Pancreas (tissue), 10 donors: ENCODE data around the gene ZBTB12. TPM values are rescaled to one million over a fixed set of nuclear protein-coding genes. Genes with fewer than 3 reads are reported as not detected.

Experiments used
- ATAC-seq, 4 donors: fragments of 200-7000 bp; cut with Tn5 transposase; one replicate each; pipeline versions ENCODE4 v1.8.0 to v1.9.1; 2020; ENCODE audit warnings: mild to moderate bottlenecking in 4 of 4, moderate library complexity in 4 of 4
- DNase-seq, 6 donors: peaks; one replicate each; pipeline ENCODE4 v3.0.0-alpha.2; 2020
- FAIRE-seq: peaks from 2 replicates; lab custom pipeline; 2012; peaks lifted over from hg19 to GRCh38; lab: Jason Lieb, UNC
- H3K27ac ChIP-seq, 4 donors: fragments of 200-600 bp; sonication (generic); 1 replicate in 3 of 4; 2 replicates in 1 of 4; pipeline versions ENCODE4 v1.5.0 to v1.8.0; 2020
- H3K27me3 ChIP-seq, 4 donors: fragments of 200-600 bp; one replicate each; pipeline ENCODE4 v1.8.0; 2021
- H3K36me3 ChIP-seq, 3 donors: fragments of 200-600 bp; sonication (generic) in 1 of 3; one replicate each; pipeline versions ENCODE4 v1.5.0 to v1.8.0; 2020 to 2021
- H3K4me1 ChIP-seq, 3 donors: fragments of 200-600 bp; one replicate each; pipeline ENCODE4 v1.8.0; 2021
- H3K4me3 ChIP-seq, 4 donors: fragments of 200-600 bp; sonication (generic) in 2 of 4; one replicate each; pipeline versions ENCODE4 v1.5.0 to v1.8.0; 2020 to 2021
- H3K9me3 ChIP-seq, 4 donors: fragments of 200-600 bp; one replicate each; pipeline ENCODE4 v1.8.0; 2021
- CTCF ChIP-seq, 4 donors: fragments of 200-600 bp; sonication (generic) in 3 of 4; IDR thresholded peaks; one replicate each; pipeline versions ENCODE4 v1.5.0 to v1.8.0; 2021; ENCODE audit warnings: antibody characterized with exemption in 4 of 4
- WGBS, 2 donors: extraction: QIAGEN DNeasy Blood & Tissue Kit; methylation state at CpG; one replicate each; pipeline ENCODE4 v1.1.7; 2013; 5-methylcytosine and 5-hydroxymethylcytosine counted together
- intact Hi-C, 3 donors: fragments of 100-400 bp; cut with DNase I; formaldehyde crosslinking; loops; one replicate each; pipeline versions ENCODE4 v1.11.1 to v1.14.2; 2022
- polyA plus RNA-seq, 2 donors: library from polyadenylated mRNA; stranded (reverse); fragments of 200-250 nt; gene quantifications; one replicate each; pipeline ENCODE4 v1.2.3, GENCODE V29; 2013
- total RNA-seq, 6 donors: library from RNA; stranded (reverse); fragmentation: NEBNext Ultra II Directional in 4 of 6; extraction: Animal tissue kit (Norgen Biotek cat#: 25700) in 4 of 6; gene quantifications; one replicate each; pipeline versions ENCODE4 v1.2.1 to v1.2.4, GENCODE V29; 2021 to 2023
- donor health status: healthy with polysubstance abuse.
- donor health status: DM: no; HTN: no; CAD: no; lungs with moderate emphysema.
- donor health status: DM: no; HTN: no; CAD: no.
- donor health status: control.
- donor health status: control.
- donor health status: Bipolar disorder and iron deficiency.
- donor health status: DM: yes; HTN: yes; CAD: no.
- donor health status: DM: no; HTN: no; CAD: no.
- donor health status: DM: no; HTN: no; CAD: no.
- donor health status: DM: yes; HTN: yes; CAD: no.

The ZBTB12 gene
- total and polyA plus RNA-seq, 8 donors, result 0.60 to 4.5 (median 2.1) TPM

GRCh38 chr6:31877125-31877650 lies 24.7 kb downstream of the ZBTB12 start:
- TF ChIP-seq CTCF (IDR thresholded peaks at IDR 0.05), result no peak
- peak overlapping the region; percentile 11 to 78 (median 45) for H3K27ac ChIP-seq
- 26 to 43% methylated on average over 3 of the region's 3 CpGs for WGBS, 2 donors
- no peak for FAIRE-seq
- no peaks in the 10 kb centered on the region for H3K9me3 ChIP-seq
- H3K4me3 ChIP-seq, result no peak overlapping the region
- peaks cover 0 to 19% (median 6%) of the 10 kb centered on the region in 3 donors for H3K4me1 ChIP-seq
- intact Hi-C loops, result no loop called here
- H3K36me3 ChIP-seq, result peaks cover 0 to 7% (median 5%) of the 10 kb centered on the region in 3 donors
- peak; percentile 24 to 76 (median 67) for ATAC-seq
- DNase-seq, result peak in 4 of 6 donors; percentile 34 to 61 (median 44)
- H3K27me3 ChIP-seq, result no peaks in the 10 kb centered on the region

- no peaks in the 10 kb centered on the region for H3K9me3 ChIP-seq
- ATAC-seq (no peak), DNase-seq (peak in 1 of 6 donors; percentile 0), FAIRE-seq (no peak)
- H3K27ac ChIP-seq, result no peak overlapping the region
- intact Hi-C loops, result no loop called here
- 87 to 95% methylated on average over 7 of the region's 7 CpGs for WGBS, 2 donors
- H3K27me3 ChIP-seq, result no peaks in the 10 kb centered on the region
- peaks cover 0 to 19% (median 6%) of the 10 kb centered on the region in 3 donors for H3K4me1 ChIP-seq
- no peak for TF ChIP-seq CTCF (IDR thresholded peaks at IDR 0.05)
- no peak overlapping the region for H3K4me3 ChIP-seq
- H3K36me3 ChIP-seq, result peaks cover 0 to 7% (median 2%) of the 10 kb centered on the region in 3 donors
These were observed 25.5 kb downstream of the ZBTB12 start for GRCh38 chr6:31876357-31876756.

GRCh38 chr6:31875877-31876276 lies 26.0 kb downstream of the ZBTB12 start:
- peaks cover 0 to 5% (median 0%) of the 10 kb centered on the region in 3 donors for H3K36me3 ChIP-seq
- no peaks in the 10 kb centered on the region for H3K27me3 ChIP-seq
- ATAC-seq (no peak), DNase-seq (no peak), FAIRE-seq (no peak)
- H3K9me3 ChIP-seq, result no peaks in the 10 kb centered on the region
- H3K27ac ChIP-seq, result no peak overlapping the region
- intact Hi-C loops, result no loop called here
- no peak overlapping the region for H3K4me3 ChIP-seq
- no peak for TF ChIP-seq CTCF (IDR thresholded peaks at IDR 0.05)
- WGBS, 2 donors, result 64 to 77% methylated on average over 5 of the region's 5 CpGs
- H3K4me1 ChIP-seq, result peaks cover 0 to 19% (median 6%) of the 10 kb centered on the region in 3 donors

GRCh38 chr6:31874836-31875572 lies 26.9 kb downstream of the ZBTB12 start:
- H3K27me3 ChIP-seq, result no peaks in the 10 kb centered on the region
- WGBS, 2 donors, result 74 to 79% methylated on average over 5 of the region's 5 CpGs
- ATAC-seq (no peak), FAIRE-seq (no peak), DNase-seq (peak in 1 of 6 donors; percentile 3)
- intact Hi-C loops, result no loop called here
- no peak overlapping the region for H3K4me3 ChIP-seq
- no peak overlapping the region for H3K27ac ChIP-seq
- H3K36me3 ChIP-seq, result no peaks in the 10 kb centered on the region
- no peak for TF ChIP-seq CTCF (IDR thresholded peaks at IDR 0.05)
- H3K9me3 ChIP-seq, result no peaks in the 10 kb centered on the region
- H3K4me1 ChIP-seq, result peaks cover 0 to 19% (median 6%) of the 10 kb centered on the region in 3 donors
